NOMO-1 (cell line): Measurements from ENCODE around the gene HEBP2.
"Not testable (repeated sequence)": the region's sequence is repeated elsewhere in the genome, so short reads cannot be mapped to it uniquely, and the experiment has no call there.

Experiments used
- DNase-seq, 2 experiments: peaks; one replicate each; lab custom pipeline; 2025; ENCODE audit not compliant: unreplicated experiment in 2 of 2; lab: John Stamatoyannopoulos, UW

HEBP2 gene

GRCh38 chr6:138421608-138422007, 17.6 kb downstream of the HEBP2 start:
- DNase-seq: no peak

GRCh38 chr6:138422861-138423260, 18.8 kb downstream of the HEBP2 start:
- DNase-seq: peak; percentile 21 to 62

GRCh38 chr6:138424004-138424904, 20.2 kb downstream of the HEBP2 start:
- DNase-seq: no peak

GRCh38 chr6:138425256-138425655, 21.2 kb downstream of the HEBP2 start:
- DNase-seq: not testable (repeated sequence)

- DNase-seq: no peak
Measured at GRCh38 chr6:138426500-138427123, 22.6 kb downstream of the HEBP2 start.

GRCh38 chr6:138427701-138428100, 23.7 kb downstream of the HEBP2 start:
- DNase-seq: no peak

GRCh38 chr6:138428944-138429598, 25.0 kb downstream of the HEBP2 start:
- DNase-seq: peak; percentile 28 to 71

GRCh38 chr6:138429761-138430160, 25.7 kb downstream of the HEBP2 start:
- DNase-seq: no peak

GRCh38 chr6:138430361-138431145, 26.5 kb downstream of the HEBP2 start:
- DNase-seq: no peak

GRCh38 chr6:138431256-138432062, 27.4 kb downstream of the HEBP2 start:
- peak in 1 of 2 experiments; percentile 77 for DNase-seq

GRCh38 chr6:138432063-138432356, 28.0 kb downstream of the HEBP2 start:
- no peak for DNase-seq

GRCh38 chr6:138434096-138434495, 30.1 kb downstream of the HEBP2 start:
- no peak for DNase-seq

- DNase-seq: peak; percentile 38 to 67
Measured at GRCh38 chr6:138434925-138435324, 30.9 kb downstream of the HEBP2 start.

GRCh38 chr6:138439546-138439945, 35.5 kb downstream of the HEBP2 start:
- DNase-seq: no peak

GRCh38 chr6:138440296-138440695, 36.3 kb downstream of the HEBP2 start:
- no peak for DNase-seq

- DNase-seq: peak; percentile 14 to 57
Measured at GRCh38 chr6:138440758-138441357, 36.8 kb downstream of the HEBP2 start.

GRCh38 chr6:138441965-138442364, 37.9 kb downstream of the HEBP2 start:
- DNase-seq: no peak

- no peak for DNase-seq
Measured at GRCh38 chr6:138442663-138443062, 38.6 kb downstream of the HEBP2 start.

- no peak for DNase-seq
Measured at GRCh38 chr6:138443979-138444378, 40.0 kb downstream of the HEBP2 start.

- DNase-seq: no peak
Measured at GRCh38 chr6:138446821-138447220, 42.8 kb downstream of the HEBP2 start.
